ENCODE results near the gene ANGPTL8.

The ANGPTL8 gene

GRCh38 chr19:11260996-11261395 is 21.6 kb downstream of the ANGPTL8 start:
- TF ChIP-seq FOXK2 (IDR thresholded peaks at IDR 0.05) (no peak), SUZ12 (IDR thresholded peaks at IDR 0.05) (no peak), LEF1 (IDR thresholded peaks at IDR 0.05; ENCODE audit: borderline replicate concordance) (no peak), L3MBTL2 (conservative IDR thresholded peaks at IDR 0.05) (no peak), BHLHE40 (IDR thresholded peaks at IDR 0.05; ENCODE audit: borderline replicate concordance) (no peak)
- POLR2A ChIA-PET, result no interaction called here
- CTCF ChIA-PET, result no interaction called here
- no peak for DNase-seq (ENCODE audit: extremely low spot score)

GRCh38 chr19:11261431-11261970 is 22.1 kb downstream of the ANGPTL8 start:
- DNase-seq (ENCODE audit: extremely low spot score), result no peak
- POLR2A ChIA-PET, result no interaction called here
- no peak for TF ChIP-seq CTBP1 (IDR thresholded peaks at IDR 0.05; ENCODE audit: borderline replicate concordance)
- TF ChIP-seq FOXA1 (IDR thresholded peaks at IDR 0.05), result no peak
- TF ChIP-seq PKNOX1 (IDR thresholded peaks at IDR 0.05), result no peak
- no peak for TF ChIP-seq TARDBP (IDR thresholded peaks at IDR 0.05)
- TF ChIP-seq ARNT (IDR thresholded peaks at IDR 0.05), result no peak
- TF ChIP-seq L3MBTL2 (conservative IDR thresholded peaks at IDR 0.05), result no peak
- no peak for TF ChIP-seq FOXM1 (IDR thresholded peaks at IDR 0.05; ENCODE audit: borderline replicate concordance)
- TF ChIP-seq FOXK2 (IDR thresholded peaks at IDR 0.05), result no peak
- TF ChIP-seq LEF1 (IDR thresholded peaks at IDR 0.05; ENCODE audit: borderline replicate concordance), result no peak
- no peak for TF ChIP-seq ELF4 (IDR thresholded peaks at IDR 0.05)
- no peak for TF ChIP-seq ZNF384 (IDR thresholded peaks at IDR 0.05)
- TF ChIP-seq NFRKB (IDR thresholded peaks at IDR 0.05), result no peak
- TF ChIP-seq SUZ12 (IDR thresholded peaks at IDR 0.05), result no peak
- TF ChIP-seq BHLHE40 (IDR thresholded peaks at IDR 0.05; ENCODE audit: borderline replicate concordance), result no peak
- no peak for TF ChIP-seq HDGF (IDR thresholded peaks at IDR 0.05; ENCODE audit: borderline replicate concordance)
- no peak for TF ChIP-seq SP1 (IDR thresholded peaks at IDR 0.05)
- CTCF ChIA-PET, result no interaction called here

- TF ChIP-seq SUZ12 (IDR thresholded peaks at IDR 0.05), result no peak
- no peak for TF ChIP-seq FOXA1 (IDR thresholded peaks at IDR 0.05)
- no peak for TF ChIP-seq PKNOX1 (IDR thresholded peaks at IDR 0.05)
- TF ChIP-seq HDGF (IDR thresholded peaks at IDR 0.05; ENCODE audit: borderline replicate concordance), result no peak
- TF ChIP-seq ELF4 (IDR thresholded peaks at IDR 0.05), result no peak
- no peak for TF ChIP-seq ARNT (IDR thresholded peaks at IDR 0.05)
- TF ChIP-seq FOXM1 (IDR thresholded peaks at IDR 0.05; ENCODE audit: borderline replicate concordance), result no peak
- TF ChIP-seq SP1 (IDR thresholded peaks at IDR 0.05), result no peak
- no peak for TF ChIP-seq ZNF384 (IDR thresholded peaks at IDR 0.05)
- TF ChIP-seq CTBP1 (IDR thresholded peaks at IDR 0.05; ENCODE audit: borderline replicate concordance), result no peak
- TF ChIP-seq NFRKB (IDR thresholded peaks at IDR 0.05), result no peak
- TF ChIP-seq FOXK2 (IDR thresholded peaks at IDR 0.05), result no peak
- TF ChIP-seq L3MBTL2 (conservative IDR thresholded peaks at IDR 0.05), result no peak
- TF ChIP-seq LEF1 (IDR thresholded peaks at IDR 0.05; ENCODE audit: borderline replicate concordance), result no peak
- no peak for TF ChIP-seq TARDBP (IDR thresholded peaks at IDR 0.05)
- TF ChIP-seq BHLHE40 (IDR thresholded peaks at IDR 0.05; ENCODE audit: borderline replicate concordance), result no peak
- DNase-seq (ENCODE audit: extremely low spot score), result peak; percentile 69
- ChIA-PET POLR2A (no interaction called here), CTCF (interaction anchor here (0.6 kb wide), 1 partner anchor 1702 kb away, joined by 3 read pairs; no protein-coding TSS in a partner anchor)
Measured at GRCh38 chr19:11261971-11262839, 22.8 kb downstream of the ANGPTL8 start, which contains the start of gene DOCK6. Gene DOCK6, minus strand, starts transcription at chr19:11262524. Its CDS starts 84 bp downstream, at chr19:11262440.

- TF ChIP-seq ARNT (IDR thresholded peaks at IDR 0.05), result no peak
- TF ChIP-seq ELF4 (IDR thresholded peaks at IDR 0.05), result no peak
- no peak for TF ChIP-seq HDGF (IDR thresholded peaks at IDR 0.05; ENCODE audit: borderline replicate concordance)
- ChIA-PET CTCF (no interaction called here), POLR2A (no interaction called here)
- DNase-seq (ENCODE audit: extremely low spot score), result no peak
Measured at GRCh38 chr19:11263726-11264125, 24.3 kb downstream of the ANGPTL8 start.

- DNase-seq (ENCODE audit: extremely low spot score), result no peak
- CTCF ChIA-PET, result interaction anchor here (1.0 kb wide), 1 partner anchor 29 kb away, joined by 3 read pairs; no protein-coding TSS in a partner anchor
- no peak for TF ChIP-seq L3MBTL2 (conservative IDR thresholded peaks at IDR 0.05)
- no peak for TF ChIP-seq PKNOX1 (IDR thresholded peaks at IDR 0.05)
- TF ChIP-seq BHLHE40 (IDR thresholded peaks at IDR 0.05; ENCODE audit: borderline replicate concordance), result no peak
- no peak for TF ChIP-seq TARDBP (IDR thresholded peaks at IDR 0.05)
- TF ChIP-seq NFRKB (IDR thresholded peaks at IDR 0.05), result no peak
- TF ChIP-seq FOXA1 (IDR thresholded peaks at IDR 0.05), result no peak
- POLR2A ChIA-PET, result no interaction called here
Measured at GRCh38 chr19:11264452-11265176, 25.2 kb downstream of the ANGPTL8 start.
